ENCODE measurements around the gene STX18. TPM values are rescaled to one million over a fixed set of nuclear protein-coding genes. Genes with fewer than 3 reads are reported as not detected.

STX18 gene
- total RNA-seq (ENCODE audit: low replicate concordance), result 24.9 and 33.9 TPM in 2 replicates

- peaks cover 36% of the 10 kb centered on the region for H3K4me1 Mint-ChIP-seq
- Histone ChIP-seq H3K4me1 (peaks cover 14% of the 10 kb centered on the region), H3K27me3 (no peaks in the 10 kb centered on the region), H2AFZ (replicated peaks) (peak within 1 kb of the TSS; percentile 85), H4K20me1 (ENCODE audit: low read depth) (peaks cover 13% of the 10 kb centered on the region), H3K27ac (no peak within 1 kb of the TSS), H3K9ac (peak within 1 kb of the TSS; percentile 78), H3K36me3 (no peaks in the 10 kb centered on the region), H3F3A (ENCODE audit: low read depth) (no peaks in the 10 kb centered on the region), H3K79me2 (ENCODE audit: low read depth) (peaks cover 52% of the 10 kb centered on the region), H3K9me3 (ENCODE audit: low read depth) (no peaks in the 10 kb centered on the region), H3K4me3 (peak within 1 kb of the TSS; percentile 74), H3K4me2 (peak within 1 kb of the TSS; percentile 91)
- peaks cover 10% of the 10 kb centered on the region for H3K36me3 Mint-ChIP-seq
- H3K27ac Mint-ChIP-seq, result peak within 1 kb of the TSS; percentile 95
- H3K4me3 Mint-ChIP-seq, result peak within 1 kb of the TSS; percentile 99
- H3K27me3 Mint-ChIP-seq (ENCODE audit: insufficient read depth, low read depth), result peaks cover 4% of the 10 kb centered on the region
- DNase-seq (ENCODE audit: low spot score), result peak; percentile 93
- TF ChIP-seq EZH2 (IDR thresholded peaks at IDR 0.05), result peak; percentile 75
- peak; percentile 48 for TF ChIP-seq EZH2phosphoT487 (IDR thresholded peaks at IDR 0.05)
- peak; percentile 7 for TF ChIP-seq CTCF (IDR thresholded peaks at IDR 0.05)
- no peaks in the 10 kb centered on the region for H3K9me3 Mint-ChIP-seq
These were observed at the start of gene STX18 for GRCh38 chr4:4541661-4542570. STX18 (minus strand) TSS chr4:4542048; CDS start chr4:4541964, 84 bp downstream.

GRCh38 chr4:4591071-4591470 is 49.2 kb upstream of the STX18 start:
- no peak overlapping the region for H2AFZ ChIP-seq (replicated peaks)
- no peaks in the 10 kb centered on the region for H3K9me3 ChIP-seq (ENCODE audit: low read depth)
- peaks cover 26% of the 10 kb centered on the region for H3K4me1 Mint-ChIP-seq
- H3K4me3 ChIP-seq, result no peak overlapping the region
- no peak overlapping the region for H3K27ac ChIP-seq
- no peaks in the 10 kb centered on the region for H3K36me3 ChIP-seq
- no peaks in the 10 kb centered on the region for H3K27me3 ChIP-seq
- H3K4me2 ChIP-seq, result no peak overlapping the region
- H3K9ac ChIP-seq, result no peak overlapping the region
- no peaks in the 10 kb centered on the region for H3F3A ChIP-seq (ENCODE audit: low read depth)
- no peak for DNase-seq (ENCODE audit: low spot score)
- TF ChIP-seq EZH2 (IDR thresholded peaks at IDR 0.05) (no peak), CTCF (IDR thresholded peaks at IDR 0.05) (no peak), EZH2phosphoT487 (IDR thresholded peaks at IDR 0.05) (no peak)
- no peaks in the 10 kb centered on the region for H4K20me1 ChIP-seq (ENCODE audit: low read depth)
- H3K79me2 ChIP-seq (ENCODE audit: low read depth), result no peaks in the 10 kb centered on the region
- H3K9me3 Mint-ChIP-seq, result peaks cover 41% of the 10 kb centered on the region
- peaks cover 13% of the 10 kb centered on the region for H3K27me3 Mint-ChIP-seq (ENCODE audit: insufficient read depth, low read depth)
- no peak overlapping the region for H3K4me3 Mint-ChIP-seq
- H3K4me1 ChIP-seq, result peaks cover 4% of the 10 kb centered on the region
- H3K27ac Mint-ChIP-seq, result no peak overlapping the region
- peaks cover 28% of the 10 kb centered on the region for H3K36me3 Mint-ChIP-seq

- H3K4me3 Mint-ChIP-seq, result no peak overlapping the region
- Histone ChIP-seq H2AFZ (replicated peaks) (no peak overlapping the region), H3K4me2 (no peak overlapping the region), H4K20me1 (ENCODE audit: low read depth) (no peaks in the 10 kb centered on the region), H3F3A (ENCODE audit: low read depth) (no peaks in the 10 kb centered on the region), H3K79me2 (ENCODE audit: low read depth) (no peaks in the 10 kb centered on the region), H3K4me1 (peaks cover 4% of the 10 kb centered on the region), H3K9ac (no peak overlapping the region), H3K9me3 (ENCODE audit: low read depth) (no peaks in the 10 kb centered on the region), H3K27ac (no peak overlapping the region), H3K27me3 (no peaks in the 10 kb centered on the region), H3K4me3 (no peak overlapping the region), H3K36me3 (no peaks in the 10 kb centered on the region)
- peak overlapping the region; percentile 70 for H3K27ac Mint-ChIP-seq
- DNase-seq (ENCODE audit: low spot score), result no peak
- peaks cover 13% of the 10 kb centered on the region for H3K27me3 Mint-ChIP-seq (ENCODE audit: insufficient read depth, low read depth)
- H3K9me3 Mint-ChIP-seq, result peaks cover 40% of the 10 kb centered on the region
- H3K36me3 Mint-ChIP-seq, result peaks cover 27% of the 10 kb centered on the region
- peaks cover 30% of the 10 kb centered on the region for H3K4me1 Mint-ChIP-seq
- TF ChIP-seq EZH2 (IDR thresholded peaks at IDR 0.05) (no peak), EZH2phosphoT487 (IDR thresholded peaks at IDR 0.05) (no peak), CTCF (IDR thresholded peaks at IDR 0.05) (no peak)
These were observed 48.7 kb upstream of the STX18 start for GRCh38 chr4:4590546-4590945.

Measured in neural progenitor cell (in vitro differentiated cells).